Endothelial cell of umbilical vein (primary cell): ENCODE measurements around the gene LRCH1. TPM values are rescaled to one million over a fixed set of nuclear protein-coding genes. Genes with fewer than 3 reads are reported as not detected.

Experiments
- BruUV-seq: library from RNA; stranded (reverse); fragments of 400-500 nt; replicated peaks from 2 replicates; lab custom pipeline; 2021; lab: Mats Ljungman, UMichigan
- CTCF ChIA-PET: fragments of 300-600, 350-600 bp; sonication (Branson Sonifier 250); formaldehyde crosslinking; loops from one replicate; lab custom pipeline; 2021; ENCODE audit warnings: antibody characterized with exemption, inconsistent platforms; lab: Charles Lee
- POLR2A ChIA-PET: fragments of 300-600, 350-600 bp; sonication (Branson Sonifier 250); formaldehyde crosslinking; loops from one replicate; lab custom pipeline; 2021; ENCODE audit warnings: antibody characterized with exemption, inconsistent platforms; lab: Charles Lee
- DNase-seq: peaks from one replicate; pipeline ENCODE4 v3.0.0-alpha.2; 2011; ENCODE audit warnings: low read depth, low spot score
- FAIRE-seq: peaks from 2 replicates; lab custom pipeline; 2011; peaks lifted over from hg19 to GRCh38; lab: Jason Lieb, UNC
- H2AFZ ChIP-seq: 2 replicates; pipeline ENCODE4 v1.6.0; 2012; ENCODE audit warnings: low read depth, low read length, control low read depth, inconsistent platforms
- H3K27ac ChIP-seq: 2 replicates; pipeline ENCODE4 v1.5.1; 2011; ENCODE audit warnings: low read depth, mild to moderate bottlenecking, control low read depth, low read length, moderate library complexity; ENCODE audit not compliant: insufficient read depth
- H3K27me3 ChIP-seq, 2 experiments: 2 replicates each; pipeline versions ENCODE4 v1.6.0 to v1.6.1; 2011; ENCODE audit warnings: low read length in 2 of 2, mixed read lengths in 1 of 2; ENCODE audit not compliant: control insufficient read depth in 2 of 2, insufficient read depth in 2 of 2
- H3K36me3 ChIP-seq, 2 experiments: 2 replicates in 1 of 2; 3 replicates in 1 of 2; pipeline ENCODE4 v1.5.1; 2011; ENCODE audit warnings: low read length in 2 of 2, mild to moderate bottlenecking in 1 of 2, moderate library complexity in 1 of 2; ENCODE audit not compliant: control insufficient read depth in 2 of 2, insufficient read depth in 2 of 2; ENCODE audit errors: extremely low read depth in 1 of 2
- H3K4me1 ChIP-seq: 3 replicates; pipeline ENCODE4 v1.5.1; 2011; ENCODE audit warnings: mild to moderate bottlenecking, low read length; ENCODE audit not compliant: control insufficient read depth, insufficient read depth; ENCODE audit errors: extremely low read depth
- H3K4me2 ChIP-seq: 2 replicates; pipeline ENCODE4 v1.6.1; 2011; ENCODE audit warnings: low read length, control low read depth, mixed read lengths; ENCODE audit not compliant: insufficient read depth
- H3K4me3 ChIP-seq, 3 experiments: fragments of 200-600 bp in 1 of 3; sonication (generic), shearing (Covaris generic) in 1 of 3; replicated peaks in 1 of 3; 2 replicates each; pipeline ENCODE4 v1.5.1; 2011 to 2016; ENCODE audit warnings: control low read depth in 3 of 3, low read length in 3 of 3, mild to moderate bottlenecking in 2 of 3, inconsistent platforms in 1 of 3, low read depth in 1 of 3, moderate library complexity in 1 of 3; ENCODE audit not compliant: insufficient read depth in 1 of 3
- H3K79me2 ChIP-seq: 2 replicates; pipeline ENCODE4 v1.6.0; 2012; ENCODE audit warnings: low read length, inconsistent platforms; ENCODE audit not compliant: control insufficient read depth, insufficient read depth
- H3K9ac ChIP-seq: replicated peaks from 2 replicates; pipeline ENCODE3; 2011; ENCODE audit warnings: low read length, control low read depth; ENCODE audit not compliant: insufficient read depth; ENCODE audit errors: extremely low read depth
- H3K9me1 ChIP-seq: replicated peaks from 3 replicates; pipeline ENCODE4 v1.6.0; 2011; ENCODE audit warnings: mild to moderate bottlenecking, low read length; ENCODE audit not compliant: control insufficient read depth, insufficient read depth; ENCODE audit errors: extremely low read depth
- H3K9me3 ChIP-seq: replicated peaks from 2 replicates; pipeline ENCODE4 v1.5.1; 2012; ENCODE audit warnings: low read length, inconsistent platforms; ENCODE audit not compliant: control insufficient read depth, insufficient read depth
- H4K20me1 ChIP-seq: replicated peaks from 2 replicates; pipeline ENCODE3; 2011; ENCODE audit warnings: mild to moderate bottlenecking, low read length; ENCODE audit not compliant: control insufficient read depth, insufficient read depth; ENCODE audit errors: extremely low read depth
- CTCF ChIP-seq, 2 donors: IDR thresholded peaks; 1 replicate in 1 of 2; 2 replicates in 1 of 2; pipeline ENCODE4 v1.5.1; 2011; ENCODE audit warnings: low read length in 2 of 2, mild to moderate bottlenecking in 2 of 2, moderate library complexity in 2 of 2, control low read depth in 1 of 2, inconsistent platforms in 1 of 2, low read depth in 1 of 2; ENCODE audit not compliant: insufficient read depth in 1 of 2; ENCODE audit errors: extremely low read depth in 1 of 2
- EZH2 ChIP-seq: IDR thresholded peaks from 2 replicates; pipeline ENCODE4 v1.6.1; 2012; ENCODE audit warnings: borderline replicate concordance, low read depth, mild to moderate bottlenecking, moderate library complexity, low read length, inconsistent platforms; ENCODE audit not compliant: severe bottlenecking
- FOS ChIP-seq: IDR thresholded peaks from 2 replicates; pipeline ENCODE4 v1.6.1; 2011; ENCODE audit warnings: mild to moderate bottlenecking, low read length, moderate library complexity, borderline replicate concordance; ENCODE audit not compliant: insufficient read depth
- GATA2 ChIP-seq: IDR thresholded peaks from 2 replicates; pipeline ENCODE4 v1.7.0; 2011; ENCODE audit warnings: low read depth, mild to moderate bottlenecking, moderate library complexity, mixed read lengths, low read length; ENCODE audit not compliant: insufficient read length, insufficient read depth
- JUN ChIP-seq: IDR thresholded peaks from 2 replicates; pipeline ENCODE4 v1.6.1; 2011; ENCODE audit warnings: borderline replicate concordance, low read depth; ENCODE audit not compliant: insufficient read length, insufficient read depth
- MAX ChIP-seq: IDR thresholded peaks from 2 replicates; pipeline ENCODE4 v1.6.1; 2011; ENCODE audit not compliant: insufficient read depth, insufficient read length
- MYC ChIP-seq: IDR thresholded peaks from one replicate; pipeline ENCODE4 v1.6.1; 2011; ENCODE audit warnings: mild to moderate bottlenecking, low read depth, low read length
- POLR2A ChIP-seq: IDR thresholded peaks from 2 replicates; pipeline ENCODE4 v1.6.1; 2012; ENCODE audit warnings: low read depth, mild to moderate bottlenecking, control low read depth, low read length
- POLR2AphosphoS5 ChIP-seq: IDR thresholded peaks from 2 replicates; pipeline ENCODE4 v1.6.1; 2012; ENCODE audit warnings: low read depth, mild to moderate bottlenecking, control low read depth, low read length, moderate library complexity; ENCODE audit not compliant: insufficient read depth
- dilution Hi-C: fragments of 300-500 bp; cut with MboI; formaldehyde crosslinking; loops from one replicate; pipeline ENCODE4 v1.15.0; 2019; ENCODE audit warnings: low sequenced_read_pairs; ENCODE audit not compliant: extremely low pct_ligation_motif_present
- intact Hi-C: fragments of 100-400 bp; cut with micrococcal nuclease; formaldehyde crosslinking; loops from one replicate; pipeline ENCODE4 v1.10.0; 2022
- polyA plus RNA-seq, 4 experiments: library from polyadenylated mRNA; depleted of rRNA in 3 of 4; stranded (reverse) in 3 of 4; unstranded in 1 of 4; fragments of >200 nt; gene quantifications; 2 replicates each; pipeline versions ENCODE4 v1.2.1 to v1.2.3, GENCODE V29; 2011 to 2012; ENCODE audit warnings: missing spikeins in 1 of 4
- total RNA-seq: library from RNA; stranded (reverse); gene quantifications from 2 replicates; pipeline ENCODE4 v1.2.3, GENCODE V29; 2021

The LRCH1 gene
- total and polyA plus RNA-seq, 2 donors (not counting 3 experiments of a cell fraction or from before 2014, with no cell fraction given): 5.4 to 16.5 TPM

- no peak for DNase-seq
- Histone ChIP-seq H2AFZ (no peak overlapping the region), H3K79me2 (no peaks in the 10 kb centered on the region), H3K4me1 (no peaks in the 10 kb centered on the region), H3K27me3 (no peaks in the 10 kb centered on the region), H3K36me3 (peaks cover 0 to under 1% of the 10 kb centered on the region in 2 experiments), H3K9ac (no peak overlapping the region), H3K9me1 (no peaks in the 10 kb centered on the region), H3K4me3 (no peak overlapping the region), H3K4me2 (no peak overlapping the region), H4K20me1 (no peaks in the 10 kb centered on the region), H3K9me3 (no peaks in the 10 kb centered on the region), H3K27ac (no peak overlapping the region)
- no peak for TF ChIP-seq MYC
- no peak for TF ChIP-seq POLR2AphosphoS5
- TF ChIP-seq EZH2: no peak
- no peak for TF ChIP-seq POLR2A
- TF ChIP-seq MAX: no peak
- no peak for TF ChIP-seq JUN
- TF ChIP-seq CTCF (IDR thresholded peaks at IDR 0.05; ENCODE audit: extremely low read depth in 1 of 2, insufficient read depth in 1 of 2, low read depth in 1 of 2, low read length in 2 of 2): no peak
- no peak for TF ChIP-seq GATA2
- no peak for TF ChIP-seq FOS
- BruUV-seq: no TSS peak
- ChIA-PET POLR2A (no interaction called here), CTCF (interaction anchor here (1.0 to 1.1 kb wide), 2 partner anchors 8 to 20 kb away, joined by 3 read pairs; no protein-coding TSS in a partner anchor)
- dilution Hi-C loops (no loop called here), intact Hi-C loops (no loop called here)
- no peak for FAIRE-seq
Measured at GRCh38 chr13:46682707-46683106, 129.7 kb downstream of the LRCH1 start.
